ENCODE results near the gene ZBTB2. TPM values are rescaled to one million over a fixed set of nuclear protein-coding genes. Genes with fewer than 3 reads are reported as not detected.

ZBTB2 gene
- total RNA-seq, 2 donors from 2014 or later: 4.8 to 7.9 TPM

DNA sequence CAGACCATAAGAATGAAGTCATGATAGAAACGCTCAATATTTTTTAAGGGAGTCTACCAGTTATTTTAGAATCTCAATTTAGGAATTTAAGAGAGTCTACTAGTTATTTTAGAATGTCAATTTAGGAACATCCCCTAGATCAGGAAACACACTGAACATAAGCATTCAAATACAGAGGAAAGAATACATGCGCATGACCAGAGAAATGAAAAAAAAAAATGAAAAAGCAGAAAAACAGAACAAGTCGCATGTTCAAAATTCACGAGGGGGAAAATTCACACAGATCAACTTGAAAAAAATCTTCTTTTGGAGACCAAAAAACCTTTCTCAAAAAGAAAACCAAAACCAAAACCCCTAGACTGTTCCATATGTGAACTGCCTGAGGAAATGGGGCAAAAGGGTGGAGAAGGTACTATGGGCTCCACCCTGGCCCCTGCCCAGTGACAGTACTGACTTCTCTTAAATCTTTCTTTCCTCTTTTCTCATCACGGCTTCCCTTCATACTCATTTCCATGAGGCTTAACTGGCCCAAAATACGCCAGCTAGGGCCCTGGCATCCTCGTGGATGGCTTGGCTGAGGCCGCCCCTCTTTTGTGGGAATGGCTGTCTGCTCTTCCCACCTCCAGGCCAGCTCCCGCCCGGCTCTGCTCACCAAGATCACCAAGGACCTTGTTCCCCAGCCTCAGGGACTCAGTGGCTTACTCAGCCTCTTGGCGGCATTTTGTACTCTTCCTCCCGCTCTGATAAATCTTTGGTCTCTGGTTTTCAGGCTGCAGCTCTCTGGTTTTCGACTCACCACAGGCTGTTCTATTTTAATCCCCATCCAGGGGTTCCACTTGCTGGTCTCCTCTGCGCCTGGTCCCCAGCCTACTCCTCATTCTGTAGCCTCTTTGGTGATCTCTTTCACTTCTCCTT lies 11.2 kb downstream of the ZBTB2 start:
- Histone ChIP-seq H3K4me1 (peaks cover 0 to 10% of the 10 kb centered on the region in 2 donors), H3K27ac (peak overlapping the region; percentile 4 to 17), H3K36me3 (no peaks in the 10 kb centered on the region), H3K4me3 (no peak overlapping the region), H3K27me3 (no peaks in the 10 kb centered on the region), H3K9me3 (no peaks in the 10 kb centered on the region)
- no peak for DNase-seq (ENCODE audit: low spot score)
- TF ChIP-seq, protein P1, sequence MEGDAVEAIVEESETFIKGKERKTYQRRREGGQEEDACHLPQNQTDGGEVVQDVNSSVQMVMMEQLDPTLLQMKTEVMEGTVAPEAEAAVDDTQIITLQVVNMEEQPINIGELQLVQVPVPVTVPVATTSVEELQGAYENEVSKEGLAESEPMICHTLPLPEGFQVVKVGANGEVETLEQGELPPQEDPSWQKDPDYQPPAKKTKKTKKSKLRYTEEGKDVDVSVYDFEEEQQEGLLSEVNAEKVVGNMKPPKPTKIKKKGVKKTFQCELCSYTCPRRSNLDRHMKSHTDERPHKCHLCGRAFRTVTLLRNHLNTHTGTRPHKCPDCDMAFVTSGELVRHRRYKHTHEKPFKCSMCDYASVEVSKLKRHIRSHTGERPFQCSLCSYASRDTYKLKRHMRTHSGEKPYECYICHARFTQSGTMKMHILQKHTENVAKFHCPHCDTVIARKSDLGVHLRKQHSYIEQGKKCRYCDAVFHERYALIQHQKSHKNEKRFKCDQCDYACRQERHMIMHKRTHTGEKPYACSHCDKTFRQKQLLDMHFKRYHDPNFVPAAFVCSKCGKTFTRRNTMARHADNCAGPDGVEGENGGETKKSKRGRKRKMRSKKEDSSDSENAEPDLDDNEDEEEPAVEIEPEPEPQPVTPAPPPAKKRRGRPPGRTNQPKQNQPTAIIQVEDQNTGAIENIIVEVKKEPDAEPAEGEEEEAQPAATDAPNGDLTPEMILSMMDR (IDR thresholded peaks at IDR 0.05): no peak

- no peak for DNase-seq (ENCODE audit: low spot score)
- Histone ChIP-seq H3K4me1 (peaks cover 0 to 18% of the 10 kb centered on the region in 2 donors), H3K36me3 (peaks cover 6% of the 10 kb centered on the region), H3K27ac (no peak overlapping the region), H3K9me3 (no peaks in the 10 kb centered on the region), H3K4me3 (no peak overlapping the region), H3K27me3 (no peaks in the 10 kb centered on the region)
- TF ChIP-seq, protein P1 (IDR thresholded peaks at IDR 0.05): no peak
Measured at GRCh38 chr6:151377095-151377494, 14.3 kb downstream of the ZBTB2 start.

DNA sequence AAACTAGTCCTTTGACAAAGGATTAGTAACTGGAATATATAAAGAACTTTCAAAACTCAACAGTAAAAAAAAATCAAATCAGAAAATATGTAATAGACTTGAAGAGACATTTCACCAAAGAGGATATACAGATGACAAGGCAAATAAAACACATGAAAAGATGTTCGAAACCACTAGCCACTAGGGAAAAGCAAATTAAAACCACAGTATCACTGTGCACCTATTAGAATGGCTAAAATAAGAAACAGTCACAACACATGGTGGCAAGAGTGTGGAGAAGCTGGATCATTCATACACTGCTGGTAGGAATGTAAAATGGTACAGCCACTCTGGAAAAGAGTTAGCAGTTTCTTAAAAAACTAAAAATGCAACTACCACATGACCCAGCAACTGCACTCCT lies 14.9 kb downstream of the ZBTB2 start:
- Histone ChIP-seq H3K36me3 (peaks cover 11% of the 10 kb centered on the region), H3K4me3 (no peak overlapping the region), H3K9me3 (no peaks in the 10 kb centered on the region), H3K27me3 (no peaks in the 10 kb centered on the region), H3K4me1 (peaks cover 0 to 18% of the 10 kb centered on the region in 2 donors), H3K27ac (no peak overlapping the region)
- DNase-seq (ENCODE audit: low spot score): no peak
- TF ChIP-seq, protein P1 (IDR thresholded peaks at IDR 0.05): no peak

DNA sequence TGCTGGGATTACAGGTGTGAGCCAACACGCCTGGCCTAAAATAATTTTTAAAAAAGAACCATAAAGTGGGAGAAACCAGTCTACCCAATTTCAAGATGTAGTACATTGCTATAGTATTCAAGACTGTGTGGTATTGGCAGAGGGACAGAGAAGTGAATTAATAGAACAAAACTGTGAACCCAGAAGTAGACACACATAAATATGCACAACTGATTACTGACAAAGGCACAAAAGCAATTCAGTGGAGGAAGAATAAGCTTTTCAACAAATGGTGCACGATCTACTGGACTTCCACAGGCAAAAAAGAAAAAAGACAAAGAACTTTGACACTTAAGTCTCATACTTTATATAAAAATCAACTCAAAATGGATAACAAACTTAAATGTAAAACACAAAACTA lies 15.5 kb downstream of the ZBTB2 start:
- Histone ChIP-seq H3K36me3 (peaks cover 17% of the 10 kb centered on the region), H3K4me3 (no peak overlapping the region), H3K27ac (no peak overlapping the region), H3K9me3 (no peaks in the 10 kb centered on the region), H3K27me3 (no peaks in the 10 kb centered on the region), H3K4me1 (peaks cover 0 to 16% of the 10 kb centered on the region in 2 donors)
- TF ChIP-seq, protein P1 (IDR thresholded peaks at IDR 0.05): no peak
- no peak for DNase-seq (ENCODE audit: low spot score)

GRCh38 chr6:151374036-151374683 lies 17.2 kb downstream of the ZBTB2 start:
- H3K4me3 ChIP-seq: no peak overlapping the region
- DNase-seq (ENCODE audit: low spot score): no peak
- H3K4me1 ChIP-seq: peaks cover 0 to 8% of the 10 kb centered on the region in 2 donors

More at GRCh38 chr6:151374036-151374683, 17.2 kb downstream of the ZBTB2 start:
- peaks cover 19% of the 10 kb centered on the region for H3K36me3 ChIP-seq
- no peaks in the 10 kb centered on the region for H3K27me3 ChIP-seq
- TF ChIP-seq, protein P1 (IDR thresholded peaks at IDR 0.05): no peak
- no peaks in the 10 kb centered on the region for H3K9me3 ChIP-seq
- H3K27ac ChIP-seq: peak overlapping the region in 1 of 2 donors; percentile 54

All from right atrium auricular region (tissue), 2 donors.